GM12873 (cell line): ENCODE data around the gene MEIS1.

Source experiments
- CTCF ChIP-seq: IDR thresholded peaks from 2 replicates; pipeline ENCODE4 v1.5.1; 2012; ENCODE audit warnings: low read depth, mild to moderate bottlenecking, moderate library complexity, low read length, control low read depth; ENCODE audit not compliant: insufficient read depth; ENCODE audit errors: missing control alignments

MEIS1 gene

GRCh38 chr2:66428986-66429612 lies 5.8 kb upstream of the MEIS1 start:
- peak; percentile 86 for TF ChIP-seq CTCF

- no peak for TF ChIP-seq CTCF
Observed at GRCh38 chr2:66429693-66430504, 5.0 kb upstream of the MEIS1 start.

- no peak for TF ChIP-seq CTCF
Observed at GRCh38 chr2:66430505-66431273, 4.2 kb upstream of the MEIS1 start.

GRCh38 chr2:66431274-66431642 lies 3.7 kb upstream of the MEIS1 start:
- no peak for TF ChIP-seq CTCF

GRCh38 chr2:66431846-66432587 lies 2.9 kb upstream of the MEIS1 start:
- no peak for TF ChIP-seq CTCF

GRCh38 chr2:66432801-66433694 lies 1.9 kb upstream of the MEIS1 start:
- no peak for TF ChIP-seq CTCF
